K562 (cell line): Measurements from ENCODE around the gene MYO3B. TPM values are rescaled to one million over a fixed set of nuclear protein-coding genes. Genes with fewer than 3 reads are reported as not detected.
A peak's percentile ranks its signal among the peaks of the same experiment; 100 is the strongest.

Source experiments
- DMBX1 ChIP-seq: fragments of 250-450 bp; sonication (Bioruptor Pico); IDR thresholded peaks from 2 replicates; pipeline ENCODE4 v1.8.0; 2022; ENCODE audit warnings: inconsistent platforms, mild to moderate bottlenecking, moderate library complexity, borderline replicate concordance
- ERF ChIP-seq: fragments of 450-650 bp; formaldehyde crosslinking; IDR thresholded peaks from 2 replicates; pipeline ENCODE4 v1.4.0; 2020; ENCODE audit warnings: mild to moderate bottlenecking, mixed read lengths
- HCFC1 ChIP-seq: IDR thresholded peaks from 2 replicates; pipeline ENCODE4 v1.6.1; 2012; ENCODE audit warnings: low read depth, low read length, improper control_type of control experiment
- KAT7 ChIP-seq: sonication (generic); formaldehyde crosslinking; IDR thresholded peaks from 2 replicates; pipeline ENCODE4 v1.8.0; 2022; ENCODE audit warnings: missing genetic modification reagents, mild to moderate bottlenecking, borderline replicate concordance
- MGA ChIP-seq: fragments of 450-650 bp; IDR thresholded peaks from 2 replicates; pipeline ENCODE4 v1.6.1; 2016; ENCODE audit warnings: mild to moderate bottlenecking, moderate library complexity
- MYBL2 ChIP-seq, 2 experiments: fragments of 450-650 bp in 1 of 2; sonication (generic) in 1 of 2; formaldehyde crosslinking in 1 of 2; IDR thresholded peaks; 2 replicates each; pipeline versions ENCODE4 v1.6.1 to v1.8.1; 2017 to 2022; ENCODE audit warnings: borderline replicate concordance in 1 of 2, inconsistent platforms in 1 of 2, low read depth in 1 of 2, mild to moderate bottlenecking in 1 of 2, missing genetic modification reagents in 1 of 2, moderate library complexity in 1 of 2
- NFYB ChIP-seq: IDR thresholded peaks from 2 replicates; pipeline ENCODE4 v1.6.1; 2011; ENCODE audit warnings: mild to moderate bottlenecking, moderate library complexity; ENCODE audit not compliant: insufficient read length; ENCODE audit errors: extremely low read depth
- SNRNP70 ChIP-seq: fragments of 200-400 bp; formaldehyde crosslinking; optimal IDR thresholded peaks from 2 replicates; pipeline ENCODE3; 2017; ENCODE audit warnings: low read depth, low read length
- ZBED1 ChIP-seq: IDR thresholded peaks from 2 replicates; pipeline ENCODE4 v1.6.1; 2014
- ZNF280A ChIP-seq: fragments of 450-650 bp; IDR thresholded peaks from 2 replicates; pipeline ENCODE4 v1.6.1; 2018; ENCODE audit warnings: mild to moderate bottlenecking, low read depth; ENCODE audit not compliant: partially characterized antibody
- polyA plus RNA-seq, 8 experiments: library from polyadenylated mRNA; depleted of rRNA in 4 of 8; stranded (reverse) in 5 of 8; unstranded in 3 of 8; fragments of >200 nt; fragmentation: Nextera tagmentation in 2 of 8; fragmentation: Illumina TruSeq in 1 of 8; extraction: Ambion mirVana in 2 of 8; extraction: Trizol in 1 of 8; gene quantifications; 2 replicates each; pipeline versions ENCODE4 v1.2.1 to v1.2.3, GENCODE V29; 2011 to 2014; ENCODE audit warnings: inconsistent platforms in 1 of 8, missing spikeins in 1 of 8
- total RNA-seq, 7 experiments: library from RNA; depleted of rRNA in 6 of 7; stranded (reverse); fragments of >200 nt in 6 of 7; fragmentation: Illumina TruSeq in 2 of 7; extraction: Trizol in 2 of 7; gene quantifications; 2 replicates each; pipeline versions ENCODE4 v1.2.1 to v1.2.3, GENCODE V29; 2011 to 2021; ENCODE audit warnings: low replicate concordance in 1 of 7
- TF ChIP-seq, protein P1 (sequence below): IDR thresholded peaks from 2 replicates; pipeline ENCODE4 v1.6.1; 2012; ENCODE audit warnings: low read depth, low read length, improper control_type of control experiment, borderline replicate concordance
- TF ChIP-seq, protein P2 (sequence below): IDR thresholded peaks from 2 replicates; pipeline ENCODE4 v1.6.1; 2011; ENCODE audit not compliant: insufficient read length; ENCODE audit errors: extremely low read depth

The MYO3B gene
- total and polyA plus RNA-seq, 9 of the 15 experiments (the other 6 are each of a cell fraction or from before 2014, with no cell fraction given): 2.7 to 6.5 (median 3.6) TPM

- no peak for TF ChIP-seq MGA
- no peak for TF ChIP-seq NFYB
- TF ChIP-seq, protein P1, sequence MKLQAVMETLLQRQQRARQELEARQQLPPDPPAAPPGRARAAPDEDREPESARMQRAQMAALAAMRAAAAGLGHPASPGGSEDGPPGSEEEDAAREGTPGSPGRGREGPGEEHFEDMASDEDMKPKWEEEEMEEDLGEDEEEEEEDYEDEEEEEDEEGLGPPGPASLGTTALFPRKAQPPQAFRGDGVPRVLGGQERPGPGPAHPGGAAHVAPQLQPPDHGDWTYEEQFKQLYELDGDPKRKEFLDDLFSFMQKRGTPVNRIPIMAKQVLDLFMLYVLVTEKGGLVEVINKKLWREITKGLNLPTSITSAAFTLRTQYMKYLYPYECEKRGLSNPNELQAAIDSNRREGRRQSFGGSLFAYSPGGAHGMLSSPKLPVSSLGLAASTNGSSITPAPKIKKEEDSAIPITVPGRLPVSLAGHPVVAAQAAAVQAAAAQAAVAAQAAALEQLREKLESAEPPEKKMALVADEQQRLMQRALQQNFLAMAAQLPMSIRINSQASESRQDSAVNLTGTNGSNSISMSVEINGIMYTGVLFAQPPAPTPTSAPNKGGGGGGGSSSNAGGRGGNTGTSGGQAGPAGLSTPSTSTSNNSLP: no peak
- TF ChIP-seq SNRNP70: no peak
- no peak for TF ChIP-seq ZNF280A
- TF ChIP-seq DMBX1 (CRISPR knock-in tag): peak; percentile 94
- peak; percentile 92 for TF ChIP-seq ERF (CRISPR knock-in tag)
- no peak for TF ChIP-seq ZBED1
- no peak for TF ChIP-seq HCFC1
- TF ChIP-seq KAT7 (CRISPR knock-in tag): no peak
- TF ChIP-seq, protein P2, sequence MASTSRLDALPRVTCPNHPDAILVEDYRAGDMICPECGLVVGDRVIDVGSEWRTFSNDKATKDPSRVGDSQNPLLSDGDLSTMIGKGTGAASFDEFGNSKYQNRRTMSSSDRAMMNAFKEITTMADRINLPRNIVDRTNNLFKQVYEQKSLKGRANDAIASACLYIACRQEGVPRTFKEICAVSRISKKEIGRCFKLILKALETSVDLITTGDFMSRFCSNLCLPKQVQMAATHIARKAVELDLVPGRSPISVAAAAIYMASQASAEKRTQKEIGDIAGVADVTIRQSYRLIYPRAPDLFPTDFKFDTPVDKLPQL: no peak
- no peak for TF ChIP-seq MYBL2 (IDR thresholded peaks at IDR 0.05; ENCODE audit: low read depth)
- TF ChIP-seq MYBL2 (CRISPR knock-in tag; IDR thresholded peaks at IDR 0.05; ENCODE audit: borderline replicate concordance): no peak
Measured at GRCh38 chr2:170247882-170248393, 70.0 kb downstream of the MYO3B start (continued).
